Spleen (tissue), 3 donors: Measurements from ENCODE around the gene NISCH.

Source experiments
- POLR2A ChIP-seq, 3 donors: fragments of 450-650 bp; IDR thresholded peaks; one replicate each; pipeline ENCODE4 v1.5.1; 2017; ENCODE audit warnings: antibody characterized with exemption in 3 of 3, mild to moderate bottlenecking in 1 of 3
- POLR2AphosphoS5 ChIP-seq, 3 donors: sonication (generic); formaldehyde crosslinking; IDR thresholded peaks; one replicate each; pipeline ENCODE4 v1.5.1; 2017; ENCODE audit warnings: antibody characterized with exemption in 3 of 3

GRCh38 chr3:52531860-52532516 is 76.6 kb downstream of the NISCH start:
- TF ChIP-seq POLR2A (IDR thresholded peaks at IDR 0.05) (no peak), POLR2AphosphoS5 (IDR thresholded peaks at IDR 0.05) (peak in 1 of 3 donors; percentile 10)
